ENCODE measurements around the gene PPRC1. TPM values are rescaled to one million over a fixed set of nuclear protein-coding genes. Genes with fewer than 3 reads are reported as not detected.

PPRC1 gene
- total RNA-seq, 1 experiment from 2014 or later: 79.4 TPM

- Mint-ChIP-seq H3K36me3 (peaks cover 39% of the 10 kb centered on the region), H3K4me1 (peaks cover 20% of the 10 kb centered on the region), H3K4me3 (no peak overlapping the region), H3K9me3 (no peaks in the 10 kb centered on the region), H3K27ac (0 out of 2 replicates have a peak overlapping the region, but pooled peaks have one; percentile 26), H3K27me3 (ENCODE audit: low read depth) (no peaks in the 10 kb centered on the region)
- no peak for TF ChIP-seq AFF4 (CRISPR knock-in tag; IDR thresholded peaks at IDR 0.05; ENCODE audit: borderline replicate concordance)
- no peak for TF ChIP-seq HMGA2 (CRISPR knock-in tag; IDR thresholded peaks at IDR 0.05)
- no peak for TF ChIP-seq ARID4B (CRISPR knock-in tag; IDR thresholded peaks at IDR 0.05; ENCODE audit: borderline replicate concordance)
- TF ChIP-seq PRDM15 (CRISPR knock-in tag; IDR thresholded peaks at IDR 0.05): no peak
- TF ChIP-seq ETV6 (CRISPR knock-in tag; IDR thresholded peaks at IDR 0.05): no peak
- no peak for TF ChIP-seq ELF4 (CRISPR knock-in tag; IDR thresholded peaks at IDR 0.05; ENCODE audit: low read depth)
- no peak for TF ChIP-seq FOXJ3 (CRISPR knock-in tag; IDR thresholded peaks at IDR 0.05; ENCODE audit: borderline replicate concordance)
- TF ChIP-seq GRHL2 (CRISPR knock-in tag; IDR thresholded peaks at IDR 0.05; ENCODE audit: insufficient replicate concordance, severe bottlenecking): no peak
- no peak for TF ChIP-seq TEAD1 (CRISPR knock-in tag; IDR thresholded peaks at IDR 0.05)
- no peak for TF ChIP-seq ZNF671 (CRISPR knock-in tag; IDR thresholded peaks at IDR 0.05)
- no peak for TF ChIP-seq ATF3 (CRISPR knock-in tag; conservative IDR thresholded peaks at IDR 0.05)
- no peak for TF ChIP-seq GABPB1 (CRISPR knock-in tag; IDR thresholded peaks at IDR 0.05)
- no peak for TF ChIP-seq HMGXB4 (CRISPR knock-in tag; IDR thresholded peaks at IDR 0.05)
- no peak for DNase-seq (ENCODE audit: low spot score)
- ChIA-PET POLR2A (no interaction called here), CTCF (interaction anchor here (1.1 to 1.5 kb wide), 2 partner anchors 9 to 12 kb away, joined by 4 read pairs; no protein-coding TSS in a partner anchor)
- no peak for ATAC-seq
These were observed 23.4 kb upstream of the PPRC1 start for GRCh38 chr10:102109166-102110116.

Measured in WTC11 (cell line).